ENCODE data around the gene KCNJ13.

The KCNJ13 gene

DNA sequence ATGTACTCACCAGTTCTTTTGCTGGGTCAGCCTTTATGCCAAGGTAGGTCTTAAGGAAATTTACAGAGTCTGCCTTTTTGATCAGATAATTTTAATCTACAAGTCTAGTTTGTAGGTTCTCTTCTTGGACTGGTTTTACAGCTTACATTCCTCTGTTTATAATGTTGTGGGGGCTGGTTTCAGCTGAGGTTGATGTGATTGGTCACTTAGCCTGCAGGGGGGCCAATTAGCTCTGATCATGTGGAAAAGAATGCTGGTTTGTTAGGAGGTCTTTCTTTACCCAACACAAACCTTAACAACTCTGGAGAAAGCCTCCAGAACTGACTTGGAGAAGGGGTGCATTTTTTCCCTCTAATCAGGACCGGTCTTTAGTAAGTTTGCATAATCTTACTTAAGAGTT lies at the start of gene KCNJ13:
KCNJ13 (minus strand) TSS at position 131 of the 400 bp plus-strand sequence. CDS start 5,203 bp downstream, outside the sequence.
- Histone ChIP-seq H3K36me3 (ENCODE audit: insufficient read depth, low read length) (peaks cover 10% of the 10 kb centered on the region), H3K4me1 (ENCODE audit: insufficient read depth, low read length) (peaks cover 29% of the 10 kb centered on the region), H3K27me3 (ENCODE audit: control insufficient read depth in 1 of 2, insufficient read depth in 2 of 2, low read length in 2 of 2) (no peaks in the 10 kb centered on the region), H3K27ac (ENCODE audit: low read depth, low read length) (no peak within 1 kb of the TSS), H3K4me3 (ENCODE audit: low read depth in 1 of 2, low read length in 2 of 2) (no peak within 1 kb of the TSS), H3K9ac (ENCODE audit: low read length) (no peak within 1 kb of the TSS), H3K9me3 (ENCODE audit: low read length) (no peaks in the 10 kb centered on the region)

DNA sequence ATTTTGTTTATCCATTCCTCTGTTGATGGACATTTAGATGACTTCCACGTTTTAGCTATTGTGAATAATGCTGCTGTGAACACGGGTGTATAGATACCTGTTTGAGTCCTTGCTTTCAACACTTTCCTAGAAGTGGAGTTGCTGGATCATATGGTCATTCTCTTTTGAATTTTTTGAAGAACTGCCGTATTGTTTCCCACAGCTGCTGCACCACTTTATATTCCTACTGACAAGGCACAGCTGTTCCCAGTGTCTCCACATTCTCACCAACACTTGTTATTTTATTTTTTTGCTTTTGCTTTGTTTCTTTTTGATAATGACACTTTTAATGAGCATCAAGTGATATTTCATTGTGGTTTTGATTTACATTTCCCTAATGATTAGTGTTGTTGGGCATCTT lies 41.4 kb upstream of the KCNJ13 start:
- no peak overlapping the region for H3K9ac ChIP-seq (ENCODE audit: low read length)
- no peak overlapping the region for H3K4me3 ChIP-seq (ENCODE audit: low read depth in 1 of 2, low read length in 2 of 2)
- H3K4me1 ChIP-seq (ENCODE audit: insufficient read depth, low read length), result peaks cover 19% of the 10 kb centered on the region
- H3K27me3 ChIP-seq (ENCODE audit: control insufficient read depth in 1 of 2, insufficient read depth in 2 of 2, low read length in 2 of 2), result no peaks in the 10 kb centered on the region
- H3K27ac ChIP-seq (ENCODE audit: low read depth, low read length), result no peak overlapping the region
- H3K9me3 ChIP-seq (ENCODE audit: low read length), result no peaks in the 10 kb centered on the region
- peaks cover 44% of the 10 kb centered on the region for H3K36me3 ChIP-seq (ENCODE audit: insufficient read depth, low read length)

DNA sequence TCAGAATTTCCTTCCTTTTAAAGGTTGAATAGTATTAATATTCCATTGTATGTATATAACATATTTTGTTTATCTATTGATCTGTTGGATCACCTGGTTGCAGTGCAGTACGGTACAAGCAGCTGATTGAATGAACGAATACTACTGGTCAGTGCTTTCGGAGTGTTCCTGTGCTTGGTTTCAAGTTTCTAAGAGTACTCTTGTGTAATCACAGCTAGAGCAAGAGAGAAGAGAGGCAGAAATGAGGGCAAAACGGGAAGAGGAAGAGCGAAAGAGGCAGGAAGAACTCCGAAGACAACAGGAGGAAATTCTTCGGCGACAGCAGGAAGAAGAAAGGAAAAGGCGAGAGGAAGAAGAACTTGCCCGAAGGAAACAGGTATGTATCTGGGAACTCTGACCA lies 40.3 kb upstream of the KCNJ13 start:
- H3K9me3 ChIP-seq (ENCODE audit: low read length), result no peaks in the 10 kb centered on the region
- no peaks in the 10 kb centered on the region for H3K27me3 ChIP-seq (ENCODE audit: control insufficient read depth in 1 of 2, insufficient read depth in 2 of 2, low read length in 2 of 2)
- H3K36me3 ChIP-seq (ENCODE audit: insufficient read depth, low read length), result peaks cover 48% of the 10 kb centered on the region
- no peak overlapping the region for H3K27ac ChIP-seq (ENCODE audit: low read depth, low read length)
- H3K9ac ChIP-seq (ENCODE audit: low read length), result no peak overlapping the region
- H3K4me3 ChIP-seq (ENCODE audit: low read depth in 1 of 2, low read length in 2 of 2), result no peak overlapping the region
- peaks cover 19% of the 10 kb centered on the region for H3K4me1 ChIP-seq (ENCODE audit: insufficient read depth, low read length)

DNA sequence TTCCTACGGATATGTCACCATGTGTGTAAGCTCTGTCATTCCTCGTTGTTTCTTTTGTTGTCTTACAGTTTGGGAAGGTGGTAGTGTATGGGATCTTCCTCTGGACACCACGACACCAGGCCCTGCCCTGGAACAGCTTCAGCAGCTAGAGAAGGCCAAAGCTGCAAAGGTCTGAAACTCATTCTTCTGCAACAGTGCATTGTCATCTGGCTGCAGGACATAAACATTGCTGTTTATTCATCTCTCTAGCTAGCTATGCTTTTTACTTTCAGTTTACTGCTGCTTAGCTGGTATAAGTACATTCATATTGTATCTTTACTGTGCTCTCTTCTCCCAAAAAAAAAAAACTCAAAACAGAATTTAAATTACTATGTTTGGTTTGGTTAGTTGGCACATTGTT lies 39.2 kb upstream of the KCNJ13 start:
- H3K4me1 ChIP-seq (ENCODE audit: insufficient read depth, low read length), result peaks cover 19% of the 10 kb centered on the region
- H3K36me3 ChIP-seq (ENCODE audit: insufficient read depth, low read length), result peaks cover 57% of the 10 kb centered on the region
- H3K9me3 ChIP-seq (ENCODE audit: low read length), result no peaks in the 10 kb centered on the region
- no peak overlapping the region for H3K9ac ChIP-seq (ENCODE audit: low read length)
- H3K27ac ChIP-seq (ENCODE audit: low read depth, low read length), result no peak overlapping the region
- H3K4me3 ChIP-seq (ENCODE audit: low read depth in 1 of 2, low read length in 2 of 2), result no peak overlapping the region
- H3K27me3 ChIP-seq (ENCODE audit: control insufficient read depth in 1 of 2, insufficient read depth in 2 of 2, low read length in 2 of 2), result no peaks in the 10 kb centered on the region

DNA sequence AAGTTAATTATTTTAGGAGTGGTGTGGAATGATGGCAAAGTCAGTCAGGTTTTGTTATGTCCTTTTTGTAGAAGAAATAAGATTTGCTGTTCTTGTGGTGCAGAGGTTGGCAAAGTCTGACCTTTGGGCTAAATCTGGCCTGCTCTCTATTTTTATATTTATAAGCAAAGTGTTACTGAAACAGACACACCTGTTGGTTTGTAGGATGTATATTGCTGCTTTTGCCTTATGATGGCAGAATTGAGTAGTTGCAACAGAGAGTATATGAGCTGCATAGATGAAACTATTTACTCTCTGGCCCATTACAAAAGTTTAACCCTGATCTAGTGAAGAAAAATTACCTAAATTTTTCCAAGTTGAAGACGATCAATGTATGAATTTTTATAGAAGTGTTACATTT lies 34.1 kb upstream of the KCNJ13 start:
- H3K27ac ChIP-seq (ENCODE audit: low read depth, low read length), result no peak overlapping the region
- peaks cover 62% of the 10 kb centered on the region for H3K36me3 ChIP-seq (ENCODE audit: insufficient read depth, low read length)
- H3K9me3 ChIP-seq (ENCODE audit: low read length), result no peaks in the 10 kb centered on the region
- H3K4me3 ChIP-seq (ENCODE audit: low read depth in 1 of 2, low read length in 2 of 2), result no peak overlapping the region
- peaks cover 9% of the 10 kb centered on the region for H3K4me1 ChIP-seq (ENCODE audit: insufficient read depth, low read length)
- H3K27me3 ChIP-seq (ENCODE audit: control insufficient read depth in 1 of 2, insufficient read depth in 2 of 2, low read length in 2 of 2), result no peaks in the 10 kb centered on the region
- no peak overlapping the region for H3K9ac ChIP-seq (ENCODE audit: low read length)

DNA sequence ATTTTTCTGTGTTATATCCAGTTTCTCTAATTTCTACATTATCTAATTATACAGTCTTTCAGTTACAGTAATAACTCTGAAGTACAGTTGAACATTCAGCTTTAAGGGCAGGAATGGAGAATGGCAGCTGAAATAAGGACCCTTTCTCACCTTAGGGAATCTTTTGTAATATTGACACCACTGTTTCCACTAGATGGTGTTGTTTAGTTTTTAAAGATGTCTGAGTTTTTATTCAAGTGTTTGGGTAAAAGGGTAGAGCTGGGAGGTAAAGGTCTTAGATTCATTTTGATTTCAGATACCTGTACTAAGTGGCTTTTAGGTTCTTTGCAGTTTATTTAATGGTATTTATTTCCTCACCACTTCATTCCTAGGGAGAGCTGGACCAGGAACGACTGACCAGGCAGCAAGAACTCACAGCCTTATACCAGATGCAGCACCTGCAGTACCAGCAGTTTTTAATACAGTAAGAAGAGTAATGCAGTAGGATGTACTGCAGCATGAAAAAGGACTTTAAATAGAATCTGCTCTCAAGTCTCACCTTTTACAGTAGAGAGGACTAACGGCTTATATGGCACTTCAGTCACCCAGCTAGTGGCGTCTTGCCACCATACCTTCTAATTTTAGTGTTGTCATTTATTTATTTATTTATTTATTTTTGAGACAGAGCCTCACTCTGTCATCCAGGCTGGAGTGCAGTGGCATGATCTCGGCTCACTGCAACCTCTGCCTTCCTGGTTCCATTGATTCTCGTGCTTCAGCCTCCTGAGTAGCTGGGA lies 33.2 kb upstream of the KCNJ13 start:
- H3K9ac ChIP-seq (ENCODE audit: low read length), result no peak overlapping the region

DNA sequence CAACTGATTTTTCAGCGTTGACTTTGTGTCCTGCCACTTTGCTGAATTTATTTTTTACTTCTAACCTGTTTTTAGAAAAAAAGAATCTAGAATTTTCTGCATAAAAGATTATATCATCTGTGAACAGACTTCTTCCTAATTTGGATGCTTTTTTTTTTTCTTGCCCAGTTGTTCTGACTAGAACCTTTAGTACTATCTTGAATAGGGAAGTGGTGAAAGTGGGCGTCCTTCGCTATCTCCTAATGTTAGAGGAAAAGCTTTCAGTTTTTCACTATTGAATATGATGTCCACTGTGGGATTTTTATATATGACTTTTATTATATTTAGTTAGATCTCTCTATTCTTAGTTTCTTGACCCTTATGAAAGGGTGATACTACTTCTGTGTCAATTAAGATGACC lies 25.7 kb upstream of the KCNJ13 start:
- no peaks in the 10 kb centered on the region for H3K27me3 ChIP-seq (ENCODE audit: control insufficient read depth in 1 of 2, insufficient read depth in 2 of 2, low read length in 2 of 2)
- H3K9me3 ChIP-seq (ENCODE audit: low read length), result no peaks in the 10 kb centered on the region
- peaks cover 11% of the 10 kb centered on the region for H3K36me3 ChIP-seq (ENCODE audit: insufficient read depth, low read length)
- no peak overlapping the region for H3K27ac ChIP-seq (ENCODE audit: low read depth, low read length)
- no peak overlapping the region for H3K4me3 ChIP-seq (ENCODE audit: low read depth in 1 of 2, low read length in 2 of 2)
- no peak overlapping the region for H3K9ac ChIP-seq (ENCODE audit: low read length)
- no peaks in the 10 kb centered on the region for H3K4me1 ChIP-seq (ENCODE audit: insufficient read depth, low read length)

More for the DNA sequence above, 33.2 kb upstream of the KCNJ13 start:
- no peaks in the 10 kb centered on the region for H3K27me3 ChIP-seq (ENCODE audit: control insufficient read depth in 1 of 2, insufficient read depth in 2 of 2, low read length in 2 of 2)
- H3K36me3 ChIP-seq (ENCODE audit: insufficient read depth, low read length), result peaks cover 57% of the 10 kb centered on the region
- H3K4me3 ChIP-seq (ENCODE audit: low read depth in 1 of 2, low read length in 2 of 2), result no peak overlapping the region
- H3K27ac ChIP-seq (ENCODE audit: low read depth, low read length), result no peak overlapping the region
- peaks cover under 1% of the 10 kb centered on the region for H3K4me1 ChIP-seq (ENCODE audit: insufficient read depth, low read length)
- H3K9me3 ChIP-seq (ENCODE audit: low read length), result no peaks in the 10 kb centered on the region

DNA sequence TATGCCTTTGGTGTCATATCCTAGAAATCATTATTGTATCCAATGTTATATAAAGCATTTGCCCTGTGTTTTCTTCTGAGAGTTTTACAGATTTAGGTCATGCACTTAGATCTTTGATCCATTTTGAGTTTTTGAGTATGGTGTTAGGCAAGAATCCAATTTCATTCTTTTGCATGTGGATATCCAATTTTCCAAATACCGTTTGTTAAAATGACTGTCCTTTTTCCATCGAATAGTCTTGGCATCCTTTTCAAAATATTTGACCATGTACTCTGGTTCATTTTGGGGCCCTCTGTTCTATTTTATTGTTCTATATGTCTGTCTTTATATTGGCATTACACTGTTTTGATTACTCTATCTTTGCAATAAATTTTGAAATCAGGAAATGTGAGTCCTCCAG lies 23.8 kb upstream of the KCNJ13 start:
- Histone ChIP-seq H3K9me3 (ENCODE audit: low read length) (no peaks in the 10 kb centered on the region), H3K4me3 (ENCODE audit: low read depth in 1 of 2, low read length in 2 of 2) (no peak overlapping the region), H3K4me1 (ENCODE audit: insufficient read depth, low read length) (no peaks in the 10 kb centered on the region), H3K27ac (ENCODE audit: low read depth, low read length) (no peak overlapping the region), H3K36me3 (ENCODE audit: insufficient read depth, low read length) (peaks cover 18% of the 10 kb centered on the region), H3K27me3 (ENCODE audit: control insufficient read depth in 1 of 2, insufficient read depth in 2 of 2, low read length in 2 of 2) (no peaks in the 10 kb centered on the region), H3K9ac (ENCODE audit: low read length) (no peak overlapping the region)

DNA sequence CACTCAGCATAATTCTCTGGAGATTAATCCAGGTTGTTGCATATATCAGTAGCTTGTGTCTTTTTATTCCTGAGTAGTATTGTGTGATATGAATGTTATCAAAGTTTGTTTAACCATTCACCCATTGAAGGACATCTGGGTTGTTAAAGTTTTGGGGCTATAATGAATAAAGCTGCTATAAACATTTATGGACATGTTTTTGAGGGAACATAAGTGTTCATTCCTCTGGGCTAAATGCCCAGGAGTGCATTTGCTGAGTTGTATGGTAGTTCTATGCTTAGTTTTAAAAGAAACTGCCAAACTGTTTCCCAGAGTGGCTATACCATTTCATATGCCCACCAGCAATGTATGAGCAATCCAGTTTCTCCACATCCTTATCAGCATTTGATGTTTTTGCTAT lies 21.8 kb upstream of the KCNJ13 start:
- no peaks in the 10 kb centered on the region for H3K4me1 ChIP-seq (ENCODE audit: insufficient read depth, low read length)
- no peak overlapping the region for H3K27ac ChIP-seq (ENCODE audit: low read depth, low read length)
- no peak overlapping the region for H3K9ac ChIP-seq (ENCODE audit: low read length)
- no peak overlapping the region for H3K4me3 ChIP-seq (ENCODE audit: low read depth in 1 of 2, low read length in 2 of 2)
- peaks cover 37% of the 10 kb centered on the region for H3K36me3 ChIP-seq (ENCODE audit: insufficient read depth, low read length)
- no peaks in the 10 kb centered on the region for H3K27me3 ChIP-seq (ENCODE audit: control insufficient read depth in 1 of 2, insufficient read depth in 2 of 2, low read length in 2 of 2)
- no peaks in the 10 kb centered on the region for H3K9me3 ChIP-seq (ENCODE audit: low read length)

DNA sequence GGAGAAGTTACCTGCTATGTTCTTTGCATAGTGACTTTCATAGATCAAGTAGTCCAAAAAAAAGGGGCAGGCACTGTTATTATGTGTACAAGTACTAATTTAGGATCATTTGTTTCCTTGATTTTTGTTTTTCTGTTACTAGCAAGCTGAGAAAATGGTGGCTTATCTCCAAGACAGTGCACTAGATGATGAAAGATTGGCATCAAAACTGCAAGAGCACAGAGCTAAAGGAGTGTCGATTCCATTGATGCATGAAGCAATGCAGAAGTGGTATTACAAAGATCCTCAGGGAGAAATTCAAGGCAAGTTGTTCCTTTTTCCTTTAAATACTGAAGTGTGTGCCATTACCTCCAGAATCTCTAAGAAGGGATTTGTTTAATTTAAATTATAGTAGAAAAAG lies 19.6 kb upstream of the KCNJ13 start:
- no peak overlapping the region for H3K9ac ChIP-seq (ENCODE audit: low read length)
- H3K36me3 ChIP-seq (ENCODE audit: insufficient read depth, low read length), result peaks cover 59% of the 10 kb centered on the region
- no peaks in the 10 kb centered on the region for H3K27me3 ChIP-seq (ENCODE audit: control insufficient read depth in 1 of 2, insufficient read depth in 2 of 2, low read length in 2 of 2)
- no peaks in the 10 kb centered on the region for H3K4me1 ChIP-seq (ENCODE audit: insufficient read depth, low read length)
- no peak overlapping the region for H3K27ac ChIP-seq (ENCODE audit: low read depth, low read length)
- H3K4me3 ChIP-seq (ENCODE audit: low read depth in 1 of 2, low read length in 2 of 2), result no peak overlapping the region
- no peaks in the 10 kb centered on the region for H3K9me3 ChIP-seq (ENCODE audit: low read length)

DNA sequence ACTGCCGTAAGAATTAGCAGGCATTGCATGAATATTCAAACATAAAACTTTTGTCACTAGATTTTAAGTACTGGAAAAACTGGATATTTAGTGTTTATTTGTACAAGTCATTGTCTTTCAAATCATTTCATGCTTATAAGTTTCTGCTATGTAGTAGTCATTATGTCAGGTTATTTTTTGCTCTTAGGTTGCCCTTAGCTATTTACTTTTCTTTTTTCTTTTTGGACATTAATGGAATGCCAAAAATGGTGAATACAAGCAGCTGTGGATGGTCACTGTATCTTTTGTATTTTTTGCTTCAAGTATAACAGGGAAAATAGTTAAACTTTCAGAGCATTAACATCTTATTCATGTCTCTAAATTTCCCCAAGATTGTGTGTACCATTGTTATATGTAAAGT lies 18.6 kb upstream of the KCNJ13 start:
- peaks cover 65% of the 10 kb centered on the region for H3K36me3 ChIP-seq (ENCODE audit: insufficient read depth, low read length)
- no peak overlapping the region for H3K27ac ChIP-seq (ENCODE audit: low read depth, low read length)
- no peaks in the 10 kb centered on the region for H3K27me3 ChIP-seq (ENCODE audit: control insufficient read depth in 1 of 2, insufficient read depth in 2 of 2, low read length in 2 of 2)
- H3K9ac ChIP-seq (ENCODE audit: low read length), result no peak overlapping the region
- no peak overlapping the region for H3K4me3 ChIP-seq (ENCODE audit: low read depth in 1 of 2, low read length in 2 of 2)
- H3K4me1 ChIP-seq (ENCODE audit: insufficient read depth, low read length), result no peaks in the 10 kb centered on the region
- H3K9me3 ChIP-seq (ENCODE audit: low read length), result no peaks in the 10 kb centered on the region

DNA sequence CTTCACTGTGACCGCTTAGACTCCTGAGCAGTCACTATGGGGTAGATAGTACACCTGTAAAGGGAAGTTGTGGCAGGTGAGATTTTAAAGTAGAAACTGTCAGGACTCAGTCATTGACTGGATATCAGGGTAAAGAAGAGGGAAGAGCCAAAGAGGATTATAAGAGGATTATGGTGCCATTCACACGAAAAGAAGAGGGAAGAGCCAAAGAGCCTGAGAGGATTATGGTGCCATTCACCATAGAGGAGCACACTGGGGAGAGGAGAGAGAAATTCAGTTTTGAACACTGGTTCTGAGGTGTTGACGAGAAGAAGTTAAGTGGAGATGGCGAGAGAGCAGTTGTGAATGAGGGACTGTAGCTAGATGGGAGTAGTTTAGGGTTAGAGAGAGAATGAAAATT lies 16.9 kb upstream of the KCNJ13 start:
- Histone ChIP-seq H3K4me3 (ENCODE audit: low read depth in 1 of 2, low read length in 2 of 2) (no peak overlapping the region), H3K27ac (ENCODE audit: low read depth, low read length) (no peak overlapping the region), H3K9me3 (ENCODE audit: low read length) (no peaks in the 10 kb centered on the region), H3K27me3 (ENCODE audit: control insufficient read depth in 1 of 2, insufficient read depth in 2 of 2, low read length in 2 of 2) (no peaks in the 10 kb centered on the region), H3K36me3 (ENCODE audit: insufficient read depth, low read length) (peaks cover 73% of the 10 kb centered on the region), H3K9ac (ENCODE audit: low read length) (no peak overlapping the region), H3K4me1 (ENCODE audit: insufficient read depth, low read length) (no peaks in the 10 kb centered on the region)

Data from muscle layer of colon (tissue), 2 donors.